Stimulated activated CD4-positive, alpha-beta T cell treated with anti-CD3 and anti-CD28 coated beads, TNF-alpha, amount 100 ng/mL, for 1 hour (primary cell): ENCODE measurements around the gene AADAC.
"Not testable (repeated sequence)": the region's sequence is repeated elsewhere in the genome, so short reads cannot be mapped to it uniquely, and the experiment has no call there.

Experiments used
- DNase-seq, 3 donors: peaks; one replicate each; pipeline ENCODE4 v3.0.0-alpha.2; 2020; ENCODE audit warnings: low read depth in 3 of 3, low spot score in 1 of 3

AADAC gene

DNA sequence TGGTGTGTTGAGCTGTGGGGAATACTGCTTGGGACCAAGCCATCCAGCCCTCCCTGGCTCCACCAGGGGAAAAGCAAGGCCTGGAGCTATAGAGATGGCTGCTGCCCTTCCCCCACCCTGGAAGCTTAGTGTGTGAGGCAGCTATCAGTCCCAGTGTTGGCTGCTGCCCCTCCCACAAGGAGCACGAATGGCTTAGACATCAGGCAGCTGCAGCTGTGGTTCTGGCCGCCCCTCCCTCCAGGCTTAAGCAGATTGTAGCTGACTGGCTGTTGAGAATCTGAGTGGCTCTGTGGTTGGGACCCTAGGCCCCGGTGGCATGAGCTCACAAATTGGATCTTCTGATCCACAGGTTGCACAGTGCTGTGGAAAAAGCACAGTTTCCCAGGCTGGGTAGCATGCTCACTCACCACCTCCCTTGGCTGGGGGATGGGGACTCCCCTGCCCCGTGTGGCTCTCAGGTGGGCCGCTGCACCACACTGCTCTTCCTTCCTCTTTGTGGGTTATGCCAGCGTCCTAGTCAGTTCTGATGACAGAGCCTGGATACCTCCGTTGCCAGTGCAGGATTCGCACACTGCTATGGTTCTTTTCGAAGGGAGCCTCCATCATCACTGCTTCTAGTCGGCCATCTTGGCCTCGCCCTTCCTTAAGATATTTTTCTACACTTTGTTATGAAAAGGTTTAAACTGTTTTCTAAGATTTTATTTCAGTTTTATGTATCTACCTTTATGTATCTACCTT lies 38.3 kb downstream of the AADAC start:
- DNase-seq, result no peak

DNA sequence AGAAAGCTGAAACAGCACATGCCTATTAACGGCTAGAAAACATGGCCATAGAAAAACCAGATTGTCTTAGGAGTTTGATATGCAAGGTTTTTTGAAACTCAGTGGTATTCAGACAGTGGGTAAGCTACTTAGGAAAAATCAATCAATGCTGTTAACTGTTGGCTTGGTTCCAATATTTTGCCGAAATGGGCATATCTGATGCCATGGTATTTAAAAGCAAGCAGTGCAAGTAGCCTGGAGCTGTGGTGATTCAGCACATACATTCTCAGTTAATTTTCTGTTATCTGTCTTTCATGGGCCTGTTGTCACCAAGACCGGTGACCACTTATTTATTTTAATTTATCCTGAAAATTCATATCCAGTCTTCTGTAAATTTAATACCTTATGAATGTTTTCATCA lies 42.2 kb downstream of the AADAC start:
- DNase-seq, result no peak

DNA sequence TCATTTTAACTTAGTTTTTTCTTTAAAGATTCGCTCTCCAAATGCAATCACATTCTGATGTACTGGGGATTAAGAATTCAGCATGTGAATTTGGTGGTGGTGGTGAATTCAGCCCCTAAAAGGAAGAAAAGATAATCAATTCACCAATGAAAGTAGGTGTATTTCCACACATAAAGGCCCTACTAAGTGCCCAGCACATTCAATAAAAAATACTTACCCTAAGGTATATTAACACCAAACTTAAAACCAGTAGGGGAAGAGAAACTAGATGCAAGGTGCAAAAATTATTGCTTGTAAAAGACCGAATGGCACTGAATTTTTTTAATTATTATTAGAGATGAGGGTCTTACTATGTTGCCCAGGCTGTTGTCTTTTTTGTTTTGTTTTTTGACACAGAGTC lies 42.7 kb downstream of the AADAC start:
- no peak for DNase-seq

DNA sequence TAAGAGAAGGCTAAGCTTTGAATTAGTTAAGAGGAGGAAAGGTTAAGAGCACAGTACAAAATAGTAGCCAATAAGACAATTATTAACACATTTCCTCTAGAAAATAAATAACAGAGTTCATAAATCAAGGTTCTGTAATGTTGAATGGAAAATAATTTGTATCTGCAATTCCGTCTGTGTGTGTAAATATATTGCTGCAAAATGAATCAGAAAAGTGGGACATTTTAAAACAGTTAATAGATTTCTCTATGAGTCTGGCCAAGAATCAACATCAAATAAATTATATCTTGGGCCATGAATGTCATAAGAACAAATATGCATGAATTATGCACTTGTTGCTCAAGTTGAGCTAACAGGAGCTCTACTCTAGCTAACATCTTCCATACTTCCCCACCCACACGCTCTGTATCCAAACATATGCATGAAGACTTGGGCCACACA lies 45.3 kb downstream of the AADAC start:
- DNase-seq, result no peak

DNA sequence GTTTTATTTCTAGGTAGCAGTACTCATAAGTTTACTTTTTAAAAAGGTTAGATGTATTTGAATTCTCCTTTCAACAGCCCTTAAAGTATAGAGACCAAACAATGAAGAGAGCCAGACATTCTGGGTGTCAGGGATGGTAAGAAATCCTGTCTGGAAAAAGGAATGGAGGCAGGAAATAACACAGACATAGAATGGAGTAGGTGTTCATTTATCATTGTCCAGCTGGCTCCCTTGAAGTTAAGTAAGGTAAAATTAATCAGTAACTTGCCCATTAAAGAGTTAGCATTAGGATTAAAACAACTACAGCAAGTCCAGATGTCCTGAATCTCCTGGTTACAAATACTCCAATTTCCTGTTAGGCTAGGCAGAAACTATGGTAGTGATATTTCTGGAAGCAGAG lies 46.0 kb downstream of the AADAC start:
- DNase-seq, result no peak

DNA sequence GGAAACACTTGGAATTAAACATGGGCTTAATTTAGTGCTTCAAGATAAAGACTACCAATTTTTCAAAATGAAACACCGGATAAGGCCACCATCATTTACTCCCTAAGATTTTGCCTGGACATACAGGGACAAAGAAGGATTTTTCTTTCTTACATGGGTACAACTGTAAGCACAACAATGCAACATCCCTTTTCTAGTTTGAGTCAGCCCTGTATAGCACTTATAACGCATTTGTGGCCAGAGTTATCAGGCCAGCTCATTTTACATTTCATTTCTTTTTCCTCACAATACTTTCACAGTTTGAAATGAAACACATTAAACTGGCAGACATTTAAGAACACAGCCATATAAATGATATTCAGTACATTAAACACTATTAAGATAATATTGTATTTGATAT lies 49.7 kb downstream of the AADAC start:
- DNase-seq, result no peak

DNA sequence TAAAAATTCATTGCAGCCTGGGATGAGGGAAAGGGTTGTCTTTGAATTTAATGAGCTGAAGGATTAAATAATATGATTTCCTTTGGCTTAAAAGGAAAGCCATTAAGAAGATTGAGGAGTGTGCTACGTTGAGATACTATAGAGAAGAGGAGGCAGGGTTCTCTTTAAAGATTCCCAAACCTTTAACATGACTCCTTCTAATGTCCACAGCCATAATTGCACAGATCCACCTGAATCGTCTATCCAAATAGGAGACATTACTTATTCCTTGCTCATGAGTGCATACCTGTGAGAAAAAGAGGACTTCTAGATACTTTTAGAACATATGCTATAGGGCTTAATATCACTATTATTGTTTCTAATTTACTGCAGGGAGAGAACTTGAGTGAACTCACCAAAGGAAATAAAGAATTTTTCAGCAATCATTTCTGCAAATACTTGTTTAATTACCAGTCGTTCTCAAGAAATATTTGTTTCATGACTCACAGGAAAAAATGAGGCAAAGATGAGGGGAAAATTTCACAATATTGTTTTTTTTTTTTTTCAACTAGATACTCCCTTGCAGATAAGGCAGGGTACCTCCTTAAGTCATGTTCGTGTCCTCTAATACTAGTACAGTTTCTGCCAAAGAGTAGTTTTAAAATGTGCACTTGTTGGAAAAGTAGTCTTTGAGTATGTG lies 50.6 kb downstream of the AADAC start:
- no peak for DNase-seq

DNA sequence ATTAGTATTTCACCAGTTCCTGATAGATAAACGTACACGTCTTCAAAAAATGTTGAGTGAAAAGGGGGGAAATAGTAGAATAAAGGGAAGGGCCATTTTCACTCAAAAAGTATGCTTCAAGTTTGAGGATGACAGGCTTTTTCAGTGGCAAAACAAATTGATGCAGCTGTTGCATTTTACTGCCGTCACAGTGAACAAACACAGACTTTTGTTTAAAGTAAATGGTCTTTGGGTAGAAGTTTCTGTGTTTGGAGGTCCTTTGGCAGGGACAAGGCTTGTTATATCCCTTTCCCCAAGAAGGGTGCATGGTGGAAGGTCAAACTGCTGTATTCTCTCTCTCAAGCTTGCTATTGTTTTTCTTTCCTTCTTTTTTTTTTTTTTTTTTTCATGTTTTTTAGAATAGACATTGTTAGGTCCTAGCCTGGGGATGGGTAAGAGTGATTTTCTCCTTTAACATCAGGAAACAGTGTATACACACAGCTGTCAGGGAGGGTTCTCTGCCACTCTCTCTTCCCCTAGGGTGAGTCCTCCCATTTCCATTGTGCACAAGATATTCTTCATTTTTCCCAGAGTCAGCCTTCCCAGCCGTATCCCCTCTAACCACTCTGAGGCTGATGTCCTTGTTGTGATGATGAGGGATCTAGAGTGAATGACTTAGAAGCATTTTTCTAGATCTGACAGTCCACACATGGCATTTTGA lies 52.9 kb downstream of the AADAC start:
- DNase-seq, result no peak

DNA sequence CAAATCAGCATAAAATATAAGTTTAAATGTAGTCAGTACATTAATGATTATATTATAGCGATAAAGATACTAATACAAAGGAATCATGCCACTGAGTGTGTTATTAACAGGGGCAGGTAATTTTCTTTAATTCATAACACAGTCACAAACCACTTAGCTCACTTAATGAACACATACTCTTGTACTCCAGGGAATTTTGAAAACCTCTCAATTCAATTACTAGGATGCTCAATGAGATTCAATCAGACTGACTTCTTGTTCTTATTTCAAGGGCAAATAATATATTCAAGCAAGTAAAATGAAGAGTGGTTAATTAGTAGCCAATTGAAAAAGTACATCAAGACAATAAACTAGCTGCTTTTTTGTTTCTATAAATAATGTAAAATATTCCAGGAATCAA lies 53.8 kb downstream of the AADAC start:
- DNase-seq, result no peak

DNA sequence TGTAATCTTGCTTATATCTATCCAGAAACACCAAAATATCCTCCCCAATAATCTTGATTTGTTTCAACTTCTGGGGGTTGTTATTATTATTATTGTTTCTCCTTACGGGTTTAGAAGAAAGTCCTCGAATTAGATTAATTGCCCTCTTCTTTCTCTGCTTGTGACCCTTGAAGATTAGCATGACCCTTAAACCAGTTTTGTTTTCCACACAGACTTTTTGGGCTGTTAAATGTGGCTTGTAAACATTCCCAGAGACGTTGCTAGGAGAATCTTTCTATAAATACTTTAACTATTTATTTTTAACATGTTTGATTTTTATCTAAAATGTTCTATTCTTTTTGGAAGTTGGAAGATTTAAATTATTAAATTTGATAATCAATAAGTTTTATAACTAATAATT lies 55.3 kb downstream of the AADAC start:
- DNase-seq, result no peak

DNA sequence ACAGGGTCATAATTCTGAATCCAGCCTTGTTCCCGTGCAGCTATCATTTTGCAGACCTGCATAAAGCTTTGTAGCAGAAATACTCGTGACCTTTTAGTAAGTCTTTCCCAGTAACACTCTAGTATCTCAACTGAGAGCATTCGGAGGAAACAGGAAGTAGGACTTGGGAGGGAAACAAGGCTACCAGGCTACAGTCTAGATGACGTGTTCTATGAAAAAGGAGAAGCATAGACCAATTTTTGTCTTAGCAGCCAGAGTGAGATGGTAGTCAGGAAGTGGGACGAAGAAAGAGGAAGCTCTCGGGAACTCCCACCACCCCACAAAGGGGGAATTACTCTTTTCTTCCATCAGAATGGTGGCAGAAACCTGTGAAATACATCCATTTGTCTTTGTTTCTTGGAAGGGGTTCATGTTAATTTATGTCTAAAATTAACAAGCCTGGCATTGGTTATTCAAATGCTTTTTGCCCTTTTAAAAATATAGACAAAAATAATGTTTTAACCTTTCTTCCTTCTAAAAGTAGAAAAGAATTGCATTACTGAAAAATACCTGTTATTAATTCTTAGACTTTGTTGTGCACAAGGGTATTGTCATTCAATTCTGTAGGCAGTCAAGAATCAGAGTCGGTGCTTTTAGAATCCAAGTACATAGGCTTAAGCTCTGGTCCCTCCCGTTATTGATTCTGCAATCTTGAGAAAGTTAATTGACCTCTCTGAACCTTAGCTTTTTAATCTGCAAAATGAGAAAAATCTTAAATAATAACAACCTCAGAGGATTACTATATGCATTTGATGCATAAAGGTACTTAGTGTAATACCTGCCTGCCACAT lies 57.9 kb downstream of the AADAC start:
- DNase-seq, result no peak

DNA sequence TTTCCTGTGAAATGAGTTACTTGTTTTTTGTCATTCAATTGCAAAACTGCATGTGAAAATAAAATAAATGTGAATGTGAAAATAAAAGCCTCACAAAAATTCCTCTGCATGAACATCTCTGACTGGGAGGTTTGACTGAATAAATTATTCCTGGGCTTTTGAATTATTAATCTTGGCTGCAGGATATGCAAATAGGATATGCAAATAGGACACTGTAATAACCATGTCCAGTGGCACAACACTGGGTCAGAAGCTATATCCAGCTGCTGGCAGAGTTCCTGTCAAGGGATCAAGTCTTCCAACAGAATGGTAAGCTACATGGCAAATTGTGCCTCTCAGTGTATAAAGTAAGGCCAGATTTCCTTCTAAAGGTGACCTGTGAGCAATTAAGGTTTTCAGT lies 59.5 kb downstream of the AADAC start, which contains the start of gene SUCNR1:
SUCNR1 (plus strand) TSS at position 246 of the 400 bp plus-strand sequence. CDS start 6,250 bp downstream, outside the sequence.
- DNase-seq, result no peak

DNA sequence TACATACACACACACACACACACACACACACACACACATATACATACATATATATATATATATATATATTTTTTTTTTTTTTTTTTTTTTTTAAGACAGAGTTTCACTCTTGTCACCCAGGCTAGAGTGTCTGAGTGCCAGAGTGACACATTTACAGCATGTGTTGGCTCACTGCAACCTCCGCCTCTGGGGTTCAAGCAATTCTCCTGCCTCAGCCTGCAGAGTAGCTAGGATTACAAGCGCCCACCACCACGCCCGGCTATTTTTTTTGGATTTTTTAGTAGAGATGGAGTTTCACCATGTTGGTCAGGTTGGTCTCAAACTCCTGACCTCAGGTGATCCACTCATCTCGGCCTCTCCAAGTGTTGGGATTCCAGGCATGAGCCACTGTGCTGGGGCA lies 60.2 kb downstream of the AADAC start:
- not testable (repeated sequence) for DNase-seq

DNA sequence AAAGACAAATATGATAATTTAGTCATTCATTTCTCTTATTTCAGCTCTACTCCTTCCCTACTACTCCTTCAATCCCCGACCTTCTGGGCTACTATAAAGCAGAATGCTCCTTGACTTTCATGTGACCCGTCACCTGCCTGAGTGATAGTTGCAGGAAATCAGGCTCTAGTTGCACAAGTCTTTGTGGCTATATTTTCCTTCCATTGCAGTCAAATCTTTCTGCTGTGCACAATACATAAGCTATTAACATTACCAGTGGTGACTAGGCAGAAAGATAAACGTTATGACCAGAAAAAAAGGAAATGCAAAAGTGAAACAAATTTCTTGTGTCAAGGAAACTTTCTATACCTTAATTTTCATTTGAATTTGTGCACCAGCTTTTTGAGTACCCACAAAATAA lies 61.8 kb downstream of the AADAC start:
- DNase-seq, result no peak

DNA sequence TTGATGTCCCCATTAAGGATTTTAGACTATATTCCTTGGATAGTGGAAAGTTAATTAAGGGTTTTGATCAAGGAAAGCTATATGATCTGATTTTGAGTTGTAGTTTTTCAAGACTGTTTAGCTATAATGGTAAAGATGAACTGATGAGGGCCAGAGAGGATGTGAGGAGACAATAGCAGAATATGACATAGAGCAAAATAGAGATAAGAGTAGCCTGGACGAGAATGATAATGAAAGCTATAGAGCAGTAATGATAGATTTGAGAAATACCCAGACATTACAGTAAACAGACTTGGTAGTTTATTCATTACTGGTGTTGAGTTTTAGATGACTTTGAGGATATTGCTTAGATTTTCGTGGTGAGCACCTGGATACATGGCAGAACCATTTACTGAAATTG lies 63.4 kb downstream of the AADAC start:
- no peak for DNase-seq
